Thyroid gland (tissue), 4 donors: ENCODE results near the gene ASIC2.

Experiments used
- POLR2A ChIP-seq, 2 donors: fragments of 450-650 bp; IDR thresholded peaks; one replicate each; pipeline ENCODE4 v1.6.1; 2017; ENCODE audit warnings: antibody characterized with exemption in 2 of 2, mild to moderate bottlenecking in 2 of 2, moderate library complexity in 1 of 2
- TF ChIP-seq, protein P1 (sequence below), 6 experiments: fragments of 200-600 bp in 3 of 6; fragments of 450-650 bp in 3 of 6; sonication (generic) in 3 of 6; IDR thresholded peaks; one replicate each; pipeline ENCODE4 v1.5.1; 2016 to 2019; ENCODE audit warnings: antibody characterized with exemption in 6 of 6, mild to moderate bottlenecking in 2 of 6, inconsistent platforms in 1 of 6, moderate library complexity in 1 of 6

DNA sequence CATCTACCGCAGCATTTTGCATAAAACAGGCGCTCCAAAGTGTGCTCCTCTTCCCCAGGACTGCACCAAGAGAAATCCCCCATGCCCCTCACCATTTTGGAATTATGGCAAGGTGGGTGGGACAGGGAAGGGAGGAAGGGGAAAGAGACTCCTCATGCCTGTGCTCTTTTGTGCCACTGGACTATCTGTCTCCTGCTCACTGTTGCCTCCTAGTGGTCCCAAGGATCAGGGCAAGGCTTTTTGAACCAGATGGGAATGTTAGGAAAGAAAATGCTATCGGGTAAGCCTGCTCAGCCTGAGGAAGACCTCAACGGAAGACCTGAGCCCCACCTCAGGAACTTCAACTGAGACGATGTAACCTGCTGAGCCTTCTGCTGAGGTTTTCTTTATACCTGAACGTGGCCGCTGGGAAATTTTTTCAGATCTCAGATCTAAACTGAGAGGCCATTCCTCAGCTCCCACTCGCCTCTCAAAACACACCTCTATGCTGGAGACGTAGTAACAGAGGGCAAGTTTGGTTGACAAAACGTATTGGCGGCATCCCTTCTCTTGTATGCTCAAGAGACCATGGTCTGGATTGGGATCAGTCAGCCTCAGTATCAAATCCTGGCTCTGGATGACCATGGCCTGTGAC lies 243.2 kb downstream of the ASIC2 start:
- TF ChIP-seq, protein P1, sequence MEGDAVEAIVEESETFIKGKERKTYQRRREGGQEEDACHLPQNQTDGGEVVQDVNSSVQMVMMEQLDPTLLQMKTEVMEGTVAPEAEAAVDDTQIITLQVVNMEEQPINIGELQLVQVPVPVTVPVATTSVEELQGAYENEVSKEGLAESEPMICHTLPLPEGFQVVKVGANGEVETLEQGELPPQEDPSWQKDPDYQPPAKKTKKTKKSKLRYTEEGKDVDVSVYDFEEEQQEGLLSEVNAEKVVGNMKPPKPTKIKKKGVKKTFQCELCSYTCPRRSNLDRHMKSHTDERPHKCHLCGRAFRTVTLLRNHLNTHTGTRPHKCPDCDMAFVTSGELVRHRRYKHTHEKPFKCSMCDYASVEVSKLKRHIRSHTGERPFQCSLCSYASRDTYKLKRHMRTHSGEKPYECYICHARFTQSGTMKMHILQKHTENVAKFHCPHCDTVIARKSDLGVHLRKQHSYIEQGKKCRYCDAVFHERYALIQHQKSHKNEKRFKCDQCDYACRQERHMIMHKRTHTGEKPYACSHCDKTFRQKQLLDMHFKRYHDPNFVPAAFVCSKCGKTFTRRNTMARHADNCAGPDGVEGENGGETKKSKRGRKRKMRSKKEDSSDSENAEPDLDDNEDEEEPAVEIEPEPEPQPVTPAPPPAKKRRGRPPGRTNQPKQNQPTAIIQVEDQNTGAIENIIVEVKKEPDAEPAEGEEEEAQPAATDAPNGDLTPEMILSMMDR (IDR thresholded peaks at IDR 0.05) = peak; percentile 39 to 80 (median 56)
- no peak for TF ChIP-seq POLR2A (IDR thresholded peaks at IDR 0.05)
